G401.6 (cell line): ENCODE data around the gene PICALM.
"Not testable (repeated sequence)": the region's sequence is repeated elsewhere in the genome, so short reads cannot be mapped to it uniquely, and the experiment has no call there.

Source experiments
- FAIRE-seq: peaks from 2 replicates; lab custom pipeline; 2012; peaks lifted over from hg19 to GRCh38; lab: Jason Lieb, UNC

Gene PICALM

DNA sequence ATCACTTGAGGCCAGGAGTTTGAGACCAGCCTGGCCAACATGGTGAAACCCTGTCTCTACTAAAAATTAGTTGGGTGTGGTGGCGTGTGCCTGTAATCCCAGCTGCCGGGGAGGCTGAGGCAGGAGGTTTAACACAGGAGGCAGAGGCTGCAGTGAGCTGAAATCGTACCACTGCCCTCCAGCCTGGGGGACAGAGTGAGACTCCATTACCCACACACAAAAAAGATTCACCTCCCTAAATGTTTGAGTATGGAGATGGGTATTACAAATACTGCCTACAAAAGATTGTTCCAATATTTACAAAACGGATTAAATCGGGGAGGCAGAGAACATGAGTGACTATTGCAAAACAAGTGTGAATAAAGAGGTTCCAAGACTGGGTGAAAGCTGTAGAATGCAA lies 98.3 kb downstream of the PICALM start:
- no peak for FAIRE-seq

DNA sequence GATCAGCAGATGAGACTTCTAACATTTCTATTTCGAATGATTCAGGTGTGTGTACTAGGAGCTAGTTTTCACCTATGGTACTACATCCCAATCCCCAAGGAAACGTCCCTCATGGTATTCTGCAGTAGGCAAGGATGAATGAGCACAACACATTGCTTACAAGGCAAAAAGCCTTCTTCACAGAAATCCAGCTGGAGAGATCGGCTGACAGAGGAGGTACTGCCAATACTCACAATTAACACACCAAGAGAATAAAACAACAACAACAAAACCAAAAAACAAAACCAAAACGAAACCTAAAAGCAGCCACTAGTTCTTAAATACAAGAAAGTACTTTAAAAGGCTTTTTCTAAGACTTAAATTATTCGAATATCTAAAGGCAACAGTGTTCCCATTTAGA lies 101.4 kb downstream of the PICALM start:
- no peak for FAIRE-seq

DNA sequence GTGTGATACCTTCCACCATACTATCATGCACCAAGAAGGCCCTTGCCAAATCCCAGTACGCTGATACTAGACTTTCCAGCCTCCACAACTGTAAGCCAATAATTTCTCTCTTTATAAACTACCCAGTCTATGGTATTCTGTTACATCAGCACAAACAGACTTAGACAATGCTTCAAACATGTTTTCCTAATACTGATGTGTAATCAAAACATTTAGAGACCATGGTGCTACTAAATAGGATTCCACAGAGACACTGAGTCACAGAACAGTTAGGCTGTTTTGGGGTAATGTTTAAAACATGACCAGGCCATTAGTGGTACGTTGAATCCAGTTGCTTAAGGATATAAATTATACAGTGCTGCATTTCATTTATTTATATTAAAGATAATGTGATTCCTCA lies 103.7 kb downstream of the PICALM start:
- no peak for FAIRE-seq

DNA sequence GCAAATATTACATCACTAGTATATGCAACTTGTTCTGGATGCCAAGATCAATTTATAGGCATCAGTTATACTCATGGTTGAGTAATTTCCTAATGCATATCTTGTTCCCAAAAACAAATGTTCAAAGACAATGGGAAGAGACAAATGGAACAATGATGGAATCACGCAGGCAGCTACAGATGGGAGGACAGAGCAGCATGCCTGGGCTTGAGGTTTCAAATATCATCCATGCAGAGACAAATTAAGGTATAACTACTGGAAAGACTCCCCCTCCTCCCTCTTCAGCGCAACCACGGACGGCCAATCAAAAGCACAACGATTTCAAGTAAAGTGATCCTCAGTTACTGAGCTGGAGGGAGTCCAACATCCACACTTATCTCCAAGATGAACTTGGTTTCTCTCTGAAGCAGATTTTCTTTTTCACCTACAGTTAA lies 106.9 kb downstream of the PICALM start:
- no peak for FAIRE-seq

DNA sequence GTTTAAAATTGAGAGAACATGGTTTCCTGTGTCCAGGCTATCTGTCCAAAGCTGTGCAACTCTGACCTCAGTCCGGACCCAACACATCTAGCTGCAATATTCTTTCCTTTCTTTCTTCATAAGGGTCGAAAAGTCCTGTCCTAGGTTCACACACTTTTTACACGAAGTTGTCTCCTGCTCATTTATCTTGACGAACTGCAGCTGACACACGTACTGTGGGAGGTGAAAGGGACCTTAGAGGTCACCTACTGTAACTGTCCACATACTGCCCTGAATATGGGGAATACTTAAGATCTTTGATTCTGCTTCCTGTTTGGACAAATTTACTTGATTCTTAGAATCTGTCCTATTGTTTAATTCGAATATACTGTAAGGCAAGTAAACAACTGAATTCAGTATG lies 107.8 kb downstream of the PICALM start:
- FAIRE-seq: no peak

DNA sequence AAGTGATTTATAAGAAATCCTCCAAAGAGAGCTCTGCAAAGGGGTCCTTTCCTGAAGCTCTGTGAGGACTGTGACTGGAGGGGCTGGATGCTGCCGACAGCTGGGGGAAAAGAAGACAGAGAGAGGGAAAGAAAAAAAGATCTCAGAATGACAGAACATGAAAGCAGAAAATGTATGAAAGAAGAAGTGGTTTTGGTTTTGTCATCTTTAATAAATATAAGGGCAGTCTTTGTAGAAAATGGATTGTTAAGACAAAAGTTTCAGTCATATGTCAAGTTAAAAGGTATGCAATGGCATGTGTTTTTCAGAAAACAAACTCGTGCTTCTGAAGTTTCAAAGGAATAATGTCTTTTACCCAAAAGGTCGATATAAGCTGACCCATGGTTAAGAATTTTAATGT lies 108.2 kb downstream of the PICALM start:
- FAIRE-seq: no peak

DNA sequence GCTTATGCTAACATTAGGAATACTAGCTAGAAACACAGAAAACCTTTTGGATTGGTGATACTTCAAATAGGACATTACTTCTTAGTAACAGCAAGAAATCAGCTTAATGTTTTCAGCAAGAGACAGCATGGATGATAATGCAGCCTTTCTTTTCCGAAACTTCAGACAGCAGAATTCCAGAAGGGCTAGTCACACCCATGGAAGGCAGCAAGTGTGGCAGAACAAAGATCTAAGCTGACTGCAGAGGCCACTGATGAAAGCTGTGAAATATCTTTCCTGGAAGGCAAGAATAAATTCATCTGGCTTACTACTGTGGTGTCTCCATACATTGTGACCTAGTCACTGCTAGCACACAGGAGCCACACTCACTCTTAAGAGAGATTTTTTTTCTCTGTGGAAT lies 113.4 kb downstream of the PICALM start:
- no peak for FAIRE-seq

DNA sequence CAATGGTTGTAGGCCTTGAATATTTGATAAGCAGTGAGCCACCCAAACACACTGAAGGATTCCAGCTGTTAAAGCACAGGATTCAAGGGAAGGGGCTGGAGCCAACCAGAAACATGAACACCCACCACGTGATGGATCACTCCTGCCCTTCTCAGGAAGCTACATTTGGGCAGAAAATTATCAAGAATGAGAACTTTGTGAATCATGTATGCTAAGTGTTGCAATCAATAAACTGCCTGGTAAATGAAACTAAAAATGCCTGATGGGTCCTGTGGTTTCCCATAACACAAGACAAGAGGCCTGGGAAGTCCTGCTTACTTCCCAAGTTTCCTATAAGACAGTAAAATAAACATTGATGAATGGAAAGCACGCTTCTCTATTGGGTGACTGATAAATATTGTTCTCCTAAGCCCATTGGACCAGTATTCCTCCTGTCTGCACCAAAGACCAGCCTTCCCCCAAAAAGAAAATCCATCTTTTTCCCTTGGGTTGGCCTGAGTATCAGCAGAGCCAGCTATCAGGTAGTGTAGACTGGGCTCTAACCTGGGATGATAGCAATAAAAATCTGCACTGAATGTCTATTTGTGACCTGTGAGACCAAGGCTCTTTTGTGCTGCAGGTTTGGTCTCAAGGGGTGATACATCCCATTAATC lies 115.3 kb downstream of the PICALM start:
- no peak for FAIRE-seq

DNA sequence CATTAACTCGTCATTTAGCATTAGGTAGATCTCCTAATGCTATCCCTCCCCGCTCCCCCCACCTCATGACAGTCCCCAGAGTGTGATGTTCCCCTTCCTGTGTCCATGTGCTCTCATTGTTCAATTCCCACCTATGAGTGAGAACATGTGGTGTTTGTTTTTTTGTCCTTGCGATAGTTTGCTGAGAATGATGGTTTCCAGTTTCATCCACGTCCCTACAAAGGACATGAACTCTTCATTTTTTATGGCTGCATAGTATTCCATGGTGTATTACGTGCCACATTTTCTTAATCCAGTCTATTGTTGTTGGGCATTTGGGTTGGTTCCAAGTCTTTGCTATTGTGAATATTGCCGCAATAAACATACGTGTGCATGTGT lies 116.8 kb downstream of the PICALM start:
- FAIRE-seq: not testable (repeated sequence)

DNA sequence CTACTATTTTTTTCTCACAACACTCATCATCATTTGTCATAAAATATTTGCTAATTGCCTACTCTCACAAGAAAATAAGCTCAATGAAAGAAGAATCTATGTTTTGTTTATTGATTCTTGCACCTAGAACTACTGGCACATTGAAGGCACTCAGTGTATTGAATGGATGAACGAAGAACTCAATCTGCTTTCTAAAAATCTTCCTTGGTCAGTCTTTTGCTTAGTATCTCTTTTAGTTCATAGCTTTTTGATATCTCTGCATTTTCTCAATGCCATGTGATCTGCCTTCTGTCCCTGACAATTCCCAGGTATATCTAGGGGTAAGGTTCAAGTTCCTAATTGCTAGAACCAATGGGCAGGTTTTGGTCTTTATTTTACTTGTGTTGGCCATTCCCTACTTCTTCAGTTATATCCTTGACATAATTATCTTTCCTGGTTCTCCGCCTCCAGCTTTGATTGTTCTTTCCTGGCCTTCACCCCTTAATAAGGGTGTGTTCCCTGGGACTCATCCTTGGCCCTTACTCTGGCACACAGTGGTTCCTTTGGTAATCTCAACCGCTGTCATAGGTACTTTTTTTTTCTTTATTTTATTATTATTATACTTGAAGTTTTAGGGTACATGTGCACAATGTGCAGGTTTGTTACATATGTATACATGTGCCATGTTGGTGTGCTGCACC lies 117.3 kb downstream of the PICALM start:
- FAIRE-seq: no peak

DNA sequence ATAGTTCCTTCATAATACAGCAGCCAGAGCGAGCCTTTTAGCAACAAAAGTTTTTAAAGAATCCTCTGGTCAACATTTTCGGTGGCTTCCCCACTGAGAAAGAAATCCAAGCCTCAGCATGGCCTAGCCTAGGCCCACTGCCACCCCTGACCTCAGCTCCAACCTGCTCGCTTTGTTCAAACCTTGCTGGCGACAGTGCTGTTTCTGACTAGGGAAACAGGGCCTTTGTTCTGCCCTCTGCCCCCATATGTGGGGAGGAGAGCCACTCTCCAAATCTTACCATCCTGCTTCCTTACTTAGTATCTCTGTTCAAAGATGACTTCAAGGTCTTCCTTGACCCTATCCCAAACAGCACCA lies 117.9 kb downstream of the PICALM start:
- FAIRE-seq: no peak

DNA sequence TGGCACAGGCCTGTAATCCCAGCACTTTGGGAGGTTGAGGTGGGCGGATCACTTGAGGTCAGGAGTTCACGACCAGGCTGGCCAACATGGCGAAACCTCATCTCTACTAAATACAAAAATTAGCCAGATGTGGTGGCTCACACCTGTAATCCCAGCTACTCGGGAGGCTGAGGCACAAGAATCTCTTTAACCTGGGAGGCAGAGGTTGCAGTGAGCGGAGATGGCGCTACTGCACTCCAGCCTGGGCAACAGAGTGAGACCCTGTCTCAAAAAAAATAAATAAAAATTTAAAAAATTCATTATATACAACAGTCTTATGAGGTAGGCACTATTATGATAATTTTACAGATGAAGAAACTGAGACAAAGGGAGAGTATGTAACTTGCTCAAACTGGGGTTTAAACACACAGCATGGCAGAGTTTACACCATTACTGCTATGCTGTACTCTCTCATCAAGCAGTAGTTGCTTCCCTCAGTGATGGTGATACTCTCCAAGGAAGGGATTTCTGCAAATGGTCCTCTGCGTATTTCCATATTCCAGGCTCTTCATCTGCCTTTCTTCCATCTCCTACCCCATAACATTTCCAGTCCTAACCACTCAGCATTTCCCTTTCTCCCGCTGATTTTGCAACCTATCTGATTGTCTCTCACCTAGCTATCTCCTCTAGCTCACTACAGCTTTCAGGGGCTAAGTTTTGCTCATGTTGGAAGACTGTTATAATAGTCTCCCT lies 118.4 kb downstream of the PICALM start:
- FAIRE-seq: no peak

DNA sequence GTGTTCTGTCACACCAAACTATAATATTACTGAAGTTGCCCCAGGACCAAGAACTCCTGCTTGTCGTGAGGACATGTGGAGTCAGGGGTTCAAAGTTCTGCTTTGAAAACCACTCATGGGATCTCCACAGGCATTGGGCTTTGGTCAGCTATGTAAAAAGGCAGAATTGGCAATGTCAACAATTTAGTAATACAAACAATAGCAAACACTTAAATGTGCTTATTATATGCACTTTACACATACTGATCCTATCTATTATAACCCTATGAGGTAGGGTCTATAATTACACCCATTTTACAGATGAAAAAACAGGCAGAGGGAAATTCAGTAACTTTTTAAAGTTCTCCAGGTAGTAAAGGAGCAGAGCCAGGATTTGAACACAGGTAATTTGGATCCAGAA lies 119.1 kb downstream of the PICALM start:
- FAIRE-seq: no peak

DNA sequence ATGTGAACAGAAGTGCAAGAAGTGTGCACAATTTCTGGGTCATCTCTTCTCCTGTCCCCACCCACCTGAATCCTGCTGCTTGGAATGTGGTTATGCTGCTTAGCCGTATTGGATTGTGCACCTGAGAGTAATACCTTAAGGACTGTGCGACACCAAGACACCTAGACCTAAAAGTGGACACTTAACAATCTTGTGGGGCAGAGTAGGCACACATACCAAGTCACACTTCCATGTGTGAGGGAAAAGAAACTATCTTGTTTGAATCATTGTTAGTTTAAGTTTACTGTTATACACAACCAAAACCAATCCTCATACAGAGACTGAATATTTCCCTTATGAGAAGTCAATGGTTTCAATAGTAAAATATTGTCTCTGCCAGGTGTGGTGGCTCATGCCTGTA lies 120.0 kb downstream of the PICALM start:
- FAIRE-seq: no peak

DNA sequence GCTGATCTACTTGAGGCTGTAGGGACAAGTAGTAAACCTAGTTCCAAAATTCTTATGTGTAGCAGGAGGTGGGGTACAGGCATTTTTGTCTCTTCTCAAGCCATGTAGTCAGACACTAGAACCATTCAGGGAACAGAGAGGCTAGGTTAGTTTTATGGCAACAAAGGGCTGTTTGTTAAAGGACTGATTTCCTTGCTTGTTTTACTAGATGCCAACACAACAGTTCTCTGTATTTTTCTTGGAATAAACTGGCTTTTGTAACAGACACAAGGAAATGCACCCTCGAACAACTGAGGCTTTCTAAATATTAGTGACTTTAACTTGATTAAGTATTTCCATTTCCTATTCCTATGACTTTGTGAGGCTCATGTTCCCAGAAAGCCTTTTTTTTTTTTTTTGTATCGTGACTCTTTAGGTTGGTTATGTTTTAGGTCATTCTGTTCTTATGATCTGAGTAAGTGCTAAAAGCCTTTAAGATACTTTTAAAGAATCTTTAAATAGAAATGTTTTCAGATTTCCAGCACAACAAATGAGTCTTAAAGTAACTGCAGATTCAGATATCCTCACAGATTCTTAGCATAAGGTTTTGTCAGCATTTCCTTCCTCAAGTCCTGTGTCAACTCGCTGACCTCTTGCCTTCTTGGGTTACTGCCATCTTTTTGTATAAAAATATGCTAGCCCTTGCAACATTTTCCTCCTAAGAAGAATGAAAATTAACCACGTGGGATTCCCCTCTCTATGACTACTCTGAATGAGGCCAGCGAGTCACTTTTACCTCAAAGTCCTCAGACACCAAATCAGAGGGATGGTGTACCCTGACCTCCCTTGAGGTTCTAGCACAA lies 121.2 kb downstream of the PICALM start:
- no peak for FAIRE-seq

DNA sequence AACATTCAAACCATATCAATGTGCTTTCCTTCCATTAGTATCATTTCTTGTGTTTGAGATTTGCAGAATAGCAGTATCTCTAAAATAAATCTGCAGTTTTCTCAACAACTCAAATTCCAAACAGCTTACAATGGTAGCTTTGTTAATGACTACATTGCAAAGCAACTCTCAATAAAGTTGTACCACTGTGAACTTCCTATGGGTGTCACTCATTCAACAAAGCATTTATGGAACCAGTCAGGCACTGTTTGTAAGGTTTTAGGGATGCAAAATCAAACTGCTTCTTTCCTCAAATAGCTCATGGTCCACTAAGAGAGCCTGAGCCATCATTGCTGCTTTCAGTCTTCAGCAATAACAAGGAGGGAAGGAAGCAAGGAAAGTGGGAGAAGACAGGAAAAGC lies 122.7 kb downstream of the PICALM start:
- FAIRE-seq: no peak

DNA sequence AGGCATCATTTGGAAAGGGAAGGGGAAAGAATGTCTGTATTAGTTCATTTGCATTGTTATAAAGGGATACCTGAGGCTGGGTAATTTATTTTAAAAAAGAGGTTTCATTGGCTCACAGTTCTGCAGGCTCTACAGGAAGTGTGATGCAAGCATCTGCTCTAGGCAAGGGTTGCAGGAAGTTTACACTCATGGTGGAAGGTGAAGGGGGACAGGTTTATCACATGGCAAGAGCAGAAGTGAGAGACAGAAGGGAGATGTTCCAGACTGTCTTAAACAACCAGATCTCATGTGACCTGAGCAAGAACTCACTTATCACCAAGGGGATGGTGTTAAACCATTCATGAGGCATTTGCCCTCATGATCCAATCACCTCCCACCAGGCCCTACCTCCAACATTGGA lies 123.1 kb downstream of the PICALM start:
- no peak for FAIRE-seq

DNA sequence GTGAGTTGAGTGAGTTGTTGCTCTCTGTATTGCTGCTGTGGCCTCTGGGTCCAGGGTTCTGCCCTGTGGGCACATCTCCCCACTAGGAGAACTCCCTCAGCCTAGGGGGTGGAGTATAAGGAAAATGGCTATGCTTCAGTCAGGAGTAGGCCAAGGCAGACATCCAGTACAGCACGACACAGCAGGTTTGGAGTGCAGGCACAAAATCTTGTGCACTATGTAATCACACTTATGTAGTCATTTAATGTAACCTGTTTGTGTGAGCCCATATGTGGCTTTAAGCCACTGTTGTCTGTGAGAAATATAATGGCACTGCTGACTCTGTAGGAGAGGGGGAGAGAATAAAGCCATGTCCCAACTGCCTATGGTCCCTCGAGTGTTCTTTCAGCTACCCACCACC lies 123.6 kb downstream of the PICALM start:
- no peak for FAIRE-seq

DNA sequence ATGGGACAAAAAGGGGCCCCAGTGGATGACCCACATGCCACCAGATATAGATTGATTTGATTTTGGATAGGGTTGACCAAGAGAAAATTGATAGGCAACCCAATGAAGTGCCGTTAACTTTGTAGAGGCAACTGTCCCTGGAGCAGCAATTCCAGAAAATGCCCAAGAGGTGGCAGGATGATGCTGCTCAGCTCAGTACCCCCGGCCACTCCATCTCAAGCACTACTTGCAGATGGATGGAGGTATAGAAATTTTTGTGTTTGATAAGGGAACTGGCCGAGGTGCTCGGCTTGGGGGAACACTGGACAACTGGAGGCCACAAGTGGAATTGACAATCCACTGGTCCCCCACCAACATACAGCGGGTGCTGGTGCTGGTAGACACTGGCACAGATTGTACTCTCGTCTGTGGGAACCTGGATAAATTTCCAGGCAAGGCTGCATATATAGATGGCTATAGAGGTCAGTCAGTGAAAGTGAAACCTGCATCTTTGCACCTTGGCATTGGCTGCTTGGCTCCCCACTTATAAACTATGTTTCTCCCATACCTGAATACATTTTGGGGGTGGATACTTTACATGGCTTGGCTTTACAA lies 127.4 kb downstream of the PICALM start:
- FAIRE-seq: no peak

DNA sequence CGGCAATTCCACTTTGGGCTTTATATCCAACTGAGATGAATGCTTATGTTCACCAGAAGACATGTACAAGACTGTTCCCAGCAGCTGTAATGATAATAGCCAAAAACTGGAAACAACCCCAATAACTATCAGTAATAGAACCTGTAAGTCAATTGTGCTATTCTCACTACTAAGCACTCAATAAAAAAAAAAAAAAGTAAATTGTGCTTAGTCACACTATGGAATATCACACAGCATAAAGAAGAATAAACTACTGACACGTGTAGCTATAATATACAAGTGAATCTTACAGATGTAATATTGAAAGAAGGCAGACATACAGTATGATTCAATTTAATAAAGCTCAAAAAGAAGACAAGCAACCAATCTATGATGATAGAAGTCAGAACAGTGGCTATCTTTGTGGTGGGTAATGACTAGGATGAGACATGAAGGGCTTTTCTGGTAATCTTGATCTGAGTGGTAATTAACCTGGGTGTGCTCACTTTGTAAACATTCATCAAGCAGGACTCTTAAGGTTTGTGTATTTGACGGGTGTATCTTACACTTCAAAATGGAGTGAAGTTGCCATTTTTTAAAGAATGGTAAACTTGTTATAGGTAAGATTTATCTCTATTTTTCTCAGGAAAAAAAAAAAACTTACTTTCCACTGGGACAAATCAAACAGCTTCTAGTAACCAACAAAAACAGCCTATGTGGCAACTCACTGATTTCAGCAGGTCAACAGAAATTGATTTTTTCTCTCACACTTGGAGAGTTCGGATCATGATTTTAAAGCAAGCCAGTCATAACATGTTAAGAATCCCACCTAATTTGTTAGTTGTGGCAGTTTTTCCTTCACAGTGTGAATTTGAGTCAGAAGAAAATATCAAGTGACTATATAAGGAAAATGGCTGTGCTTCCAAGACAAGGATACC lies 129.5 kb downstream of the PICALM start:
- FAIRE-seq: no peak

DNA sequence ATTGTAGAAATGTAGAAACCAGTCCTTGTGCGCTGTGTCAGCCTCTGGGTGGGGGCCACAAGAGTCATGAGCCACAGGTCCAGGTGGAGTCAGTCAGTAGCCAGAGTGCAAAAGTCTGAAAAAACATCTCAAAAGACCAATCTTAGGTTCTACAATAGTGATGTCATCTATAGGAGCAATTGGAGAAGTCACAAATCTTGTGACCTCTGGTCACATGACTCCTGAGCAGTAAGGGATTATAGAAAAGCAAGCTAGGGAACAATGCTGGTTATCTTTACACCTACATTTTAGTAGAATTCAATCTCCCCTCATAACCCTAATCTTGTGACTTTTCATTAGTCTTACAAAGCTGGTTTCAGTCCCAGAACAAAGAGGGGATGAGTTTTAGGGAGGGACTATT lies 131.0 kb downstream of the PICALM start:
- no peak for FAIRE-seq
